ENCODE results near the gene AUTS2. TPM values are rescaled to one million over a fixed set of nuclear protein-coding genes. Genes with fewer than 3 reads are reported as not detected.

AUTS2 gene
- total RNA-seq, 1 donor from 2014 or later: 0.79 TPM

- DNase-seq (ENCODE audit: low read depth in 2 of 2): no peak
Measured at GRCh38 chr7:69685293-69685631, 87.0 kb downstream of the AUTS2 start.

GRCh38 chr7:69686366-69686765 lies 88.1 kb downstream of the AUTS2 start:
- DNase-seq (ENCODE audit: low read depth in 2 of 2): no peak

- no peak for DNase-seq (ENCODE audit: low read depth in 2 of 2)
Measured at GRCh38 chr7:69687739-69688433, 89.6 kb downstream of the AUTS2 start.

- no peak for DNase-seq (ENCODE audit: low read depth in 2 of 2)
Measured at GRCh38 chr7:69690329-69690728, 92.1 kb downstream of the AUTS2 start.

- no peak for DNase-seq (ENCODE audit: low read depth in 2 of 2)
Measured at GRCh38 chr7:69691327-69691726, 93.1 kb downstream of the AUTS2 start.

- no peak for DNase-seq (ENCODE audit: low read depth in 2 of 2)
Measured at GRCh38 chr7:69691734-69692133, 93.5 kb downstream of the AUTS2 start.

- no peak for DNase-seq (ENCODE audit: low read depth in 2 of 2)
Measured at GRCh38 chr7:69692611-69693010, 94.3 kb downstream of the AUTS2 start.

- DNase-seq (ENCODE audit: low read depth in 2 of 2): no peak
Measured at GRCh38 chr7:69693042-69693441, 94.8 kb downstream of the AUTS2 start.

GRCh38 chr7:69696054-69696591 lies 97.8 kb downstream of the AUTS2 start:
- no peak for DNase-seq (ENCODE audit: low read depth in 2 of 2)

GRCh38 chr7:69696686-69697685 lies 98.7 kb downstream of the AUTS2 start:
- DNase-seq (ENCODE audit: low read depth in 2 of 2): no peak

GRCh38 chr7:69698109-69698825 lies 100.0 kb downstream of the AUTS2 start:
- no peak for DNase-seq (ENCODE audit: low read depth in 2 of 2)

GRCh38 chr7:69699931-69700330 lies 101.7 kb downstream of the AUTS2 start:
- no peak for DNase-seq (ENCODE audit: low read depth in 2 of 2)

GRCh38 chr7:69700331-69700730 lies 102.1 kb downstream of the AUTS2 start:
- DNase-seq (ENCODE audit: low read depth in 2 of 2): no peak

- DNase-seq (ENCODE audit: low read depth in 2 of 2): no peak
Measured at GRCh38 chr7:69701288-69701687, 103.0 kb downstream of the AUTS2 start.

- no peak for DNase-seq (ENCODE audit: low read depth in 2 of 2)
Measured at GRCh38 chr7:69702357-69702756, 104.1 kb downstream of the AUTS2 start.

GRCh38 chr7:69703099-69703498 lies 104.8 kb downstream of the AUTS2 start:
- DNase-seq (ENCODE audit: low read depth in 2 of 2): no peak

- DNase-seq (ENCODE audit: low read depth in 2 of 2): no peak
Measured at GRCh38 chr7:69706070-69706469, 107.8 kb downstream of the AUTS2 start.

- no peak for DNase-seq (ENCODE audit: low read depth in 2 of 2)
Measured at GRCh38 chr7:69708857-69709256, 110.6 kb downstream of the AUTS2 start.

- DNase-seq (ENCODE audit: low read depth in 2 of 2): no peak
Measured at GRCh38 chr7:69710768-69711438, 112.6 kb downstream of the AUTS2 start.

- DNase-seq (ENCODE audit: low read depth in 2 of 2): no peak
Measured at GRCh38 chr7:69714886-69715576, 116.8 kb downstream of the AUTS2 start.

- DNase-seq (ENCODE audit: low read depth in 2 of 2): no peak
Measured at GRCh38 chr7:69717221-69717620, 118.9 kb downstream of the AUTS2 start.
